ENCODE data around the gene CAMKV. TPM values are rescaled to one million over a fixed set of nuclear protein-coding genes. Genes with fewer than 3 reads are reported as not detected.

The CAMKV gene
- total RNA-seq, 1 donor from 2014 or later: 0.96 TPM

DNA sequence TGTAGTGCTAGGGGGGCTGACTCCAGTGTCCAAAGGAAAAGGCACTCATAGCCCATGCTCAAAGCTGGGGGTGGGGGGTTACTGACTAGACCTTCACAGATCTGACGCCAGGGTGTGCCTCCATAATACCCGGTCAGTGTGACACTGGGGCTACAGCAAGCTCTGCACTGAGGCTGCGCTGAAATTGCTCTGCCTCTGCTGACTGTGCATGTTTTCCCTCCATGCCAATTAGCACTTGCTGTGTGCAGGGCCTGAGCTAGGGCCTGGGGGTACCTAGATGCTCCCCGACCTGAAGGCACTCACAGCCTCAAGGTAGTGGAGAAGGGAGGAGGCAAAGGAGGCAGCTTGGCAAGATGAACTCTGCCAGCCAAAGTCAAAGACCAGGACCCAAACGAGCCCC, 5.2 kb downstream of the CAMKV start:
- no peak for DNase-seq (ENCODE audit: low spot score)
- intact Hi-C loops (cut with micrococcal nuclease): no loop called here
- Mint-ChIP-seq H3K36me3 (ENCODE audit: low read depth) (no peaks in the 10 kb centered on the region), H3K27me3 (ENCODE audit: insufficient read depth) (peaks cover 21% of the 10 kb centered on the region), H3K4me3 (no peak overlapping the region), H3K9me3 (no peaks in the 10 kb centered on the region), H3K27ac (no peak overlapping the region), H3K4me1 (ENCODE audit: low read depth) (no peaks in the 10 kb centered on the region)

DNA sequence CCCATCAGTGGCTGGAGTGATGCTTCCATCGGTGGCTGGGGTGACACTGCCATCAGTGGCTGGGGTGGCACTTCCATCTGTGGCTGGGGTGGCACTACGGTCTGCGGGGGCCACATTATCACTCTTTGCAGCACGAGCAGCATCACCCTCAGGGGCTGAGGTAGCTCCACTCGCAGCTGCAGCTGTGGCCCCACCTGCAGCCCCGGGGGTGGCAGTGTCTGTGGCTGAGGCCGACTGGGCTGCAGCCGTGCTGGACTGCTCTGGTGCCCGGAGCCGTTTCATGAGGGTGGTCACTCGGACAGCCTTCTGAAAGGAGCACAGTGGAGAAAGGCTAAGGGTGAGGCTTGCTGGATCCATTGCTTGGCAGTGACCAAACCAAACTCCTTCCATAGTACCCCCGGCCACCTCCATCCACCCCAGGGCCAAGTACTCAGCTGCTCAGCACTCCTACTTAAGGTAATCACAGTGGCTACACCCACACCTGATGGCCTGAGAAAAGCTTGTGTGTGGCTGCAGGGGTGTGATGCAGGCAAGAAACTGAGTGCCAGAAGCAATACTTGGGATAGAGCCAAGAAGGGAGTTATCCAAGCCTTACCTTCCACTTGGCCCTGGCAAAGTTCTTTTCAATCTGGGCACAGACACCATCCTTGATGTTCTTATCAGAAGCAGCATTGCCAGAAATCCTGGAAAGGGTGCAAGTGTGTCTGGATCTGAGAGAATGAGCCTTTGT, 10.0 kb downstream of the CAMKV start:
- no peak for DNase-seq (ENCODE audit: low spot score)
- Mint-ChIP-seq H3K4me3 (no peak overlapping the region), H3K9me3 (no peaks in the 10 kb centered on the region), H3K36me3 (ENCODE audit: low read depth) (peaks cover 2% of the 10 kb centered on the region), H3K4me1 (ENCODE audit: low read depth) (peaks cover 18% of the 10 kb centered on the region), H3K27me3 (ENCODE audit: insufficient read depth) (peaks cover 4% of the 10 kb centered on the region), H3K27ac (no peak overlapping the region)
- intact Hi-C loops (cut with micrococcal nuclease): no loop called here

DNA sequence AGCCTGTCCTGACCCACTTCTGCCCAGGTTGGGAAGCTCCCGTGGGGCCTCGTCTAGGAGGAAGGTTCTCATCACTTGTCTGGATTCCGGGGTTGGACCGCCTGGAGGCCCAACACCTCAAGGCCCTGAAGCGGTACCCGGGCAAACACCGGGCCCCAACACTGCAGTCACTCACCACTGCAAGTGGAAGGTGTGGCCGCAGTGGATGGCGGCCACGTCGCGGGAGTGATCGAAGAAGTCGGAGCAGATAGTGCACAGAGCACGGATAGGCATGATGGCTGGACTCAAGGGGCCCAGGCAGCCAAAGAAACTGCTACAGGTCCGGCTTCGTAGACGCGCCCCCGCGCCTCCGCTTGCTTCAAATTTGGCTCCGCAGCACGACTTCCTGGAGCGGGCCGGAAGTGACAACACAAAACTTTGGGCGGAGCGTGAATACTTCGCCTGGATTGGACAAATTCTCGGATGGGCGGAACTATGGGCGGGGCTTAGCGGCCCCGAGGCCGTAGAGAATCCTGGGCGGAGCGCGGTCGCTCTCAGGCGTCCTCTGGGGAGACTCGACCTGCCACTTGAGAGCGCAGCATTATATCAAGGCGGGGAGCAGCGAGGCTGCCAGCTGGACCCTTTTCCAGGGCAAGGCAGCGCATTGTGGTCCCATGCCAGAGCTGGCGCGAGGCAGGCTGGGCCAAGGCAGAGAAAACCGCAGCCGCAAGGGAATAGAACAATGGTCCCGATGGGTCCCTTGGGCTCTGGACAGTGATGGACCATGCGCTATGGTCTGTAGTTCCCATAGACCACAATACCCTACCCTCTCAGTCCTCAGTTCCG, 13.3 kb downstream of the CAMKV start, which contains the start of gene TRAIP:
Gene TRAIP, minus strand, starts transcription at position 384 of the 825 bp plus-strand sequence. Its CDS starts 111 bp downstream, at position 273.
- peak; percentile 93 for DNase-seq (ENCODE audit: low spot score)
- intact Hi-C loops (cut with micrococcal nuclease): loop anchor here (1.0 to 2.0 kb wide), 13 partner anchors 13 to 736 kb away; partner anchors contain the start of genes CAMKV, DAG1, HYAL3 and IP6K1
- Mint-ChIP-seq H3K9me3 (no peaks in the 10 kb centered on the region), H3K36me3 (ENCODE audit: low read depth) (peaks cover 2% of the 10 kb centered on the region), H3K27me3 (ENCODE audit: insufficient read depth) (no peaks in the 10 kb centered on the region), H3K4me3 (peak within 1 kb of the TSS; percentile 97), H3K27ac (peak within 1 kb of the TSS; percentile 93), H3K4me1 (ENCODE audit: low read depth) (peaks cover 18% of the 10 kb centered on the region)

DNA sequence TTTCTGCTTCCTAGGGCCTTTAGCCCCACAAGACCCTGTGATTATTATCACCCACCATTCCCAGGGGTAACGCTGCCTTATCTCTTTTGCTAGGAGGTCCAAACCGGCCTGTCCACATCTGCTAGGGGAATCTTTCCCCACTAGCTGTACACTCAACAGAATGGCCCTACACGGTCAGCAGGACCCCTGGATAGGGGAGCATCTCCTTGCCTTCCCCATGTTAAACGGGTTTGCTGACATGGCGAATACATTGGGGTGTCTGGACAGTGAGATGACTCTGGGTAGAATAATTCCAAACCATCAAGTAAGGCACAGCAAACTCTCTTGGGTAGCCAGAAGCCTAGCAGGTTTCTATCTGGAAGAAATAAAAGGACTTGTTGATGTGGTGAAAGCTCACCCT, 14.0 kb downstream of the CAMKV start:
- Mint-ChIP-seq H3K27ac (peak overlapping the region; percentile 43), H3K9me3 (no peaks in the 10 kb centered on the region), H3K27me3 (ENCODE audit: insufficient read depth) (no peaks in the 10 kb centered on the region)

DNA sequence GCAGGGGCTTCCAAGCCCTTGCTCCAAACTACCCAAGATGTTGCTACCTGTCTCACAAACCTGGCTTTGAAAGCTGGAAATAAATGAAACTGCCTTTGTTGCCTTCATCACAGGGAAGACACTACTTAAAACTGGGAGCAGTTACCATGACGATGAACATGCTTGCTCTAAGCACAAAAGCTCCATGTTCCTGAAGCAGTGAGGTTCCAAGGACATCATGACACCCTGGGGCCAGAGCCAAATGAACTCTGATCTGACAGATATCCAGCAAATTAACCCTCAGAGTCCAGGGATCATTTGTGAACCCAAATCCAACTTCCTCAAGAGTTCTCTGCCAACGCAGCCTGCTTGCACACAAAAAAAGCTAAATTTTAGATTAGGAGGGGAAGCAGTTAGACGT, 24.0 kb downstream of the CAMKV start:
- no peaks in the 10 kb centered on the region for H3K9me3 Mint-ChIP-seq
- no peaks in the 10 kb centered on the region for H3K4me1 Mint-ChIP-seq (ENCODE audit: low read depth)

More for the DNA sequence above, 14.0 kb downstream of the CAMKV start:
- H3K4me3 Mint-ChIP-seq: peak overlapping the region; percentile 97
- H3K4me1 Mint-ChIP-seq (ENCODE audit: low read depth): peaks cover 18% of the 10 kb centered on the region
- peaks cover 2% of the 10 kb centered on the region for H3K36me3 Mint-ChIP-seq (ENCODE audit: low read depth)
- intact Hi-C loops (cut with micrococcal nuclease): loop anchor here (1.0 to 2.0 kb wide), 13 partner anchors 14 to 735 kb away; partner anchors contain the start of genes CAMKV, DAG1, HYAL3 and IP6K1
- DNase-seq (ENCODE audit: low spot score): no peak

DNA sequence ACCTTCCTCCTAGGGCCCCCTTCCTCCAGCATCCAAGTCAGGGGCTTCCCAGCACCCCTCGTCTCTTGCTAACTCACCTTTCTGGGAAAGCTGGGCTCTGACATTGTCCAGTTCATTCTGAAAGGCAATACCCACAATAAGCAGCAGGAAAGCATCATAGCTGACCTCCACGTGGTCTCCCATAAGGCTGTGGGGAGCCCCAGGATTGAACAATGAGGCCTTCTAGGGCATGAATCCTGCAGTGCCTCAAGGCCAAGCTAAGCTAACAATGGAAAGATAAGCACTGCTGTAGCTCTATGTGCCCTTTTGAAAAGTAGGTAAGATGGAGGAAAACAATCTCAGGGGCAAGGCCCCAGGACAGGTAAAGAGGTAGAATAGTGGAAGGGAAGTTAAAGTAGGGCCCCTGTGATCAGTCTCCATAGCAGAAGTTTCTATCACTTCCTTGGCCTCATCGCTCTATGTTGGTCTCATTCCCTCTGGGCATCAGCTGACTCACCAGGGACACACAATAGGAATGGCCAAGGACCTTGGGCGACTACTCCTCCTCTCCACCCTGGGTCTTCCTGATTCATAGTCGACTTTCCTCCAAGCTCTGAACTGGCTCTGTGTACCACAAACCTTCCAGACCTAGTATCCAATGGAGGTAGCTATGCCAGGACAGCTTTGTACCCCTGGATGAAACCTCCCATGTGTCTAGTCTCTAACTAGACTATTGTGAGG, 25.1 kb downstream of the CAMKV start:
- DNase-seq (ENCODE audit: low spot score): no peak
- intact Hi-C loops (cut with micrococcal nuclease): no loop called here
- no peaks in the 10 kb centered on the region for H3K9me3 Mint-ChIP-seq
- H3K27ac Mint-ChIP-seq: no peak overlapping the region
- H3K36me3 Mint-ChIP-seq (ENCODE audit: low read depth): peaks cover 4% of the 10 kb centered on the region
- H3K4me3 Mint-ChIP-seq: no peak overlapping the region
- H3K4me1 Mint-ChIP-seq (ENCODE audit: low read depth): no peaks in the 10 kb centered on the region
- no peaks in the 10 kb centered on the region for H3K27me3 Mint-ChIP-seq (ENCODE audit: insufficient read depth)

More for the DNA sequence above, 24.0 kb downstream of the CAMKV start:
- Mint-ChIP-seq H3K4me3 (no peak overlapping the region), H3K27me3 (ENCODE audit: insufficient read depth) (no peaks in the 10 kb centered on the region), H3K36me3 (ENCODE audit: low read depth) (peaks cover 4% of the 10 kb centered on the region), H3K27ac (no peak overlapping the region)
- intact Hi-C loops (cut with micrococcal nuclease): no loop called here
- no peak for DNase-seq (ENCODE audit: low spot score)

DNA sequence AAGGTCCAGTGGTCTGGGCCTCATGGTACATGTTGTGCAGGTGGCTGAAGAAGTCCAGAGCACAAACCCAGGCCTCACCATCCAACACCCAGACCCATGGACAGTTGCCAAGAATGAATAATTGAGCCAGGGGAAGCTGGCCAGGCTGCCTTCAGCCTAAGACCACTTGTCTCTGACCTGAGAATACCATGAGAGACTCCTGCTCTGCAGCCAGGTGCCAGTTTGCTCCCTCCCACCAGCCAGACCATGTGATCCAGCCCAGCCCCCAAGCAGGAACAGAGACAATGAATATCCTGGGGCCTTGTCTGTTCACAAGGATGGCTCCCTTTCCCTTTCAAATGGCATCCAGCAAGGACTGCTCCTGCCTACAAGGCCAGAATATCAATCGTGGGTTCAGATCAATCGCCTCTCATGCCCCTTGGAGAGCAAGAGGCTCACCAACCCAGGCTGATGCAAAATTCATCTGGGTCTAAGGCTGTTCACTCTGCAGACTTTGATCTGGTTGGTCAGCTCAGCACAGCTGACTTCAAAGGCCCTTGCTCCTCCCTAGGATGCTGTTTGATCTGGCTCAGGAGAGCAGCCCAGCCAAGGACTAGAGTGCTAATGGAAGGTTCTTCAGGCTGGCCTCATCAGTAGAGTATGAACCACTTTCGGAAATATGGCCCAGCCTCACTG, 26.7 kb downstream of the CAMKV start:
- H3K27me3 Mint-ChIP-seq (ENCODE audit: insufficient read depth): no peaks in the 10 kb centered on the region
- intact Hi-C loops (cut with micrococcal nuclease): no loop called here
- H3K36me3 Mint-ChIP-seq (ENCODE audit: low read depth): peaks cover 6% of the 10 kb centered on the region
- H3K4me3 Mint-ChIP-seq: no peak overlapping the region
- no peak for DNase-seq (ENCODE audit: low spot score)
- H3K9me3 Mint-ChIP-seq: no peaks in the 10 kb centered on the region
- no peaks in the 10 kb centered on the region for H3K4me1 Mint-ChIP-seq (ENCODE audit: low read depth)
- no peak overlapping the region for H3K27ac Mint-ChIP-seq

DNA sequence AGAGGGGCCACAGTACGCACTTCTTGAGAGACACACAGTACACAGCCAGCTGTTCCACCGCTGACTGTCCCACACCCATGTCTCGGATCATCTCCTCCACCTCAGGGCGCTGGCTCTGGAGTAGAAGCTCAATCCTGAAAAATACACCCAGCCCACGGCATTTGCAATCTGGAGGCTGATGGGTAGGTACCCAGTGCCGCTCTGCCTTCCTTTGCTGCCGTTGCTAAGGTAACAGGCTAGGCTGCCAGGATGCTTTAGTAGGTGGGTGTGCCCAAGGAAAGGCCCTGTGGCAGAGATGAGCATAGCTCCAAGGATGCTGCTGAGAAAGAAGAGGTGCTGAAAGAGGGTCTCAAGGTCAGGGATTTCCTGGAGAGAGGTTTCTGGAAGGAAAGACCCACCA, 27.9 kb downstream of the CAMKV start:
- Mint-ChIP-seq H3K4me1 (ENCODE audit: low read depth) (no peaks in the 10 kb centered on the region), H3K27me3 (ENCODE audit: insufficient read depth) (no peaks in the 10 kb centered on the region), H3K36me3 (ENCODE audit: low read depth) (peaks cover 7% of the 10 kb centered on the region), H3K27ac (no peak overlapping the region), H3K4me3 (no peak overlapping the region), H3K9me3 (no peaks in the 10 kb centered on the region)
- intact Hi-C loops (cut with micrococcal nuclease): no loop called here
- DNase-seq (ENCODE audit: low spot score): no peak

DNA sequence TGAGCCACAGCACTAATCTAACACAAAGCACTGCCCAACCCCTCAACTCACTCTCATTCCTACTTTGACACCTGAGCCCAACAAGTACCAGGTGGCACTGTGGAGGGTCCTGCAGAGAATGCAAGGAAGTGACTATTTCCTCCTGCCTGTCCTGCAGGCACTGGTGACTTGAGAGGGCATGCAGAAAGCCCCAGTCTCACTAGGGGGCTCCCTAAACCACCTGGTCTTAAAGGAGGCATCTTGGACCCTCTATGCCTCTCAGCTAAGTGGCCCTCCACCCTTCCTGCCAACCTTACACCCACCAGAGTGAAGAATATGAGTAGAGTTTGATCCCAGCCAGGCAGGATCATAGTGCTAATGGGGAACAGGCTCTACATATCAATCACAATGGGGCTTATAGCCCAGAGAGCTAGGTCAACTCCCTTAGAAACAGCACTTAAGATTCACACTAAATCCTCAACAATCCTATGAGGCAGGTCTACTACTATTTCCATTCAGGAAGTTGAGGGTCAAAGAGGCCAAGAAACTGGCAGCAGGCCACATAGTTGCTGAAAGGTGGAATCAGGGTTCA, 28.5 kb downstream of the CAMKV start:
- intact Hi-C loops (cut with micrococcal nuclease): no loop called here
- Mint-ChIP-seq H3K27ac (no peak overlapping the region), H3K4me1 (ENCODE audit: low read depth) (no peaks in the 10 kb centered on the region), H3K9me3 (no peaks in the 10 kb centered on the region), H3K4me3 (no peak overlapping the region), H3K36me3 (ENCODE audit: low read depth) (peaks cover 7% of the 10 kb centered on the region), H3K27me3 (ENCODE audit: insufficient read depth) (no peaks in the 10 kb centered on the region)
- DNase-seq (ENCODE audit: low spot score): no peak

DNA sequence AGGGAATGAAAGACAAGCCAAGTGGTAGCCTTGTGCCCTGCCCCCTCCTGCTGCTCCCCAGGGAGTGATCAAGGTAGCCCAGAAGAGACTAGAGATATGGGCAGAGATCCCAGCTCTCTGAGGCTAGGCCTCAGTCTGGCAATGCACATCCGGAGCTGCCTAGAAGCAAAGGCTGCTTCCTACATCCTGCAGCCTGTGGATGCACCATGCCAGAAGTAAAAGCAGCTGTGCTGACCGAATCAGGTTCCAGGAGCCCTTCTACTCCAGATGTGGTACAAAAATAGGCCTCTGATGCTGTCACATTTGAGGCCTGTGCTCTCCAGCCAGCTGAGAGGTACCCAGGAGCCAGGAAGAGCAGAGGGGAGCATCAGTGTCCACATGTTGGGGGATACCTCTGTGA, 29.3 kb downstream of the CAMKV start:
- H3K36me3 Mint-ChIP-seq (ENCODE audit: low read depth): peaks cover 7% of the 10 kb centered on the region
- H3K27me3 Mint-ChIP-seq (ENCODE audit: insufficient read depth): no peaks in the 10 kb centered on the region
- no peak for DNase-seq (ENCODE audit: low spot score)
- intact Hi-C loops (cut with micrococcal nuclease): no loop called here
- no peaks in the 10 kb centered on the region for H3K4me1 Mint-ChIP-seq (ENCODE audit: low read depth)
- no peaks in the 10 kb centered on the region for H3K9me3 Mint-ChIP-seq
- H3K27ac Mint-ChIP-seq: no peak overlapping the region
- no peak overlapping the region for H3K4me3 Mint-ChIP-seq

DNA sequence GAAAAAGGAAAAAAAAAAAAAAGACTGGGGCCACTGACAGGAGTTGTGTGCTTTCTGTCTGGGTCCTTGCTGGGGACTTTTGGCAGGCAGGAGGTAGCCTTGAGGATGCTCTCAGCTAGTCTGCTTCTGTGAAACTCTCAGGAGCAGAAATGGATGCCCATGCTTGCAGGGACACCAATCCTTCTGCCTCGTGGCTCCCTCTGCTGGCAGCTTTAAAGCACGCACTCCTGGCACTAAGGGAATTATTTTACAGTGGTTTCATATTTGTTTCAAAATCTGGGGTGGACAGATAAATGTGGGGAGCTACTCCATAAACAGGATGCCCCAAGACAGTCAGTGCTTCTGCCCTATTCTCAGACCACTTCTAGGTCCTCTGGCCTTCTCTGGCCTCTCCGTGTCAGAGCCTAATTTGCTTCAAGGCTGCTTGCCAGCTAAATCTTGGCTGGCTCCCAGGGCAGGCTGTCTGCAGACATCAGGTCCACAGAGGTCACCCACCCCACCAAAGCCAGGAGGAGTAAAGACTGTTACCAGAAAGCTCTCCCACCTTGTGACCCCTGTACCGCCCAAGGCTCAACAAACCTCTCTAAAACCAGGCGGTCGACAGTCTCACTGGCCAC, 30.4 kb downstream of the CAMKV start:
- no peaks in the 10 kb centered on the region for H3K27me3 Mint-ChIP-seq (ENCODE audit: insufficient read depth)
- no peaks in the 10 kb centered on the region for H3K4me1 Mint-ChIP-seq (ENCODE audit: low read depth)
- H3K36me3 Mint-ChIP-seq (ENCODE audit: low read depth): peaks cover 8% of the 10 kb centered on the region

DNA sequence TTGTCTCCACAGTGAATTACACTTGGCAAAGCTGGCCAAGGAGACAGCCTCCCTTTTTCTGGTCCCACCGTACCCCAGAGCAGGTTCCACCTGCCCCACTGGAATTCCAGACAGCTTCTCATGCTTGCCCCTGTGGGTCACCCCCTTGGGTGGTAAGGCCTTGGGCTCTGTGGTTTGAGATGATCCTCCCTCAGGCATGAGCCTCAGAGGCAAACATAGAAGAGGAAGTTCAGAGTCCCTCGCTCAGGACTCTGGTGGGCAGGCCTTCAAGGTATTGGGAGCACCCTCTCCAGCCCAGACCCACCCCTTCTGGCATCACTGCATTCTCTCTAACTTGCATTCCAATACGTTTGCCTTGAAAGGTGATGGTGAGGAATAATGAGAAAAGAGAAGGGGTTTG, 38.4 kb downstream of the CAMKV start:
- Mint-ChIP-seq H3K9me3 (no peaks in the 10 kb centered on the region), H3K4me3 (no peak overlapping the region), H3K27ac (no peak overlapping the region), H3K36me3 (ENCODE audit: low read depth) (peaks cover 7% of the 10 kb centered on the region), H3K4me1 (ENCODE audit: low read depth) (no peaks in the 10 kb centered on the region), H3K27me3 (ENCODE audit: insufficient read depth) (no peaks in the 10 kb centered on the region)
- no peak for DNase-seq (ENCODE audit: low spot score)
- intact Hi-C loops (cut with micrococcal nuclease): no loop called here

More for the DNA sequence above, 30.4 kb downstream of the CAMKV start:
- H3K27ac Mint-ChIP-seq: no peak overlapping the region
- no peaks in the 10 kb centered on the region for H3K9me3 Mint-ChIP-seq
- peak; percentile 69 for DNase-seq (ENCODE audit: low spot score)
- H3K4me3 Mint-ChIP-seq: no peak overlapping the region
- intact Hi-C loops (cut with micrococcal nuclease): loop anchor here (1.0 to 5.0 kb wide), 5 partner anchors 37 to 300 kb away; partner anchors contain the start of genes GMPPB and IP6K1
